Measurements from ENCODE around the gene IGFBPL1.

- TF ChIP-seq CTCF (IDR thresholded peaks at IDR 0.05) (no peak), POLR2A (IDR thresholded peaks at IDR 0.05) (no peak), POLR2AphosphoS5 (IDR thresholded peaks at IDR 0.05; ENCODE audit: insufficient read depth in 1 of 2, low read depth in 1 of 2) (no peak)
These were observed 22.3 kb downstream of the IGFBPL1 start for GRCh38 chr9:38401994-38402393.

Data from vagina (tissue), 2 donors.